NCI-H2081 treated with DMSO at 0.1 percent for 48 hours (cell line): ENCODE data around the gene IGFL1.
"Not testable (repeated sequence)": the region's sequence is repeated elsewhere in the genome, so short reads cannot be mapped to it uniquely, and the experiment has no call there.

Source experiments
- DNase-seq: peaks from one replicate; lab custom pipeline; 2025; lab: John Stamatoyannopoulos, UW

The IGFL1 gene

GRCh38 chr19:46202426-46202825 is 27.1 kb upstream of the IGFL1 start:
- no peak for DNase-seq

- DNase-seq = no peak
Observed at GRCh38 chr19:46202872-46203860, 26.4 kb upstream of the IGFL1 start.

- DNase-seq = no peak
Observed at GRCh38 chr19:46204008-46204407, 25.5 kb upstream of the IGFL1 start.

GRCh38 chr19:46205183-46205984 is 24.2 kb upstream of the IGFL1 start:
- DNase-seq = no peak

GRCh38 chr19:46206176-46206575 is 23.4 kb upstream of the IGFL1 start:
- DNase-seq = no peak

GRCh38 chr19:46206682-46207081 is 22.9 kb upstream of the IGFL1 start:
- DNase-seq = no peak

GRCh38 chr19:46207858-46208257 is 21.7 kb upstream of the IGFL1 start:
- not testable (repeated sequence) for DNase-seq

GRCh38 chr19:46209051-46209450 is 20.5 kb upstream of the IGFL1 start:
- DNase-seq = no peak

GRCh38 chr19:46209472-46209871 is 20.1 kb upstream of the IGFL1 start:
- DNase-seq = no peak

GRCh38 chr19:46210669-46211068 is 18.9 kb upstream of the IGFL1 start:
- no peak for DNase-seq

GRCh38 chr19:46211201-46211881 is 18.2 kb upstream of the IGFL1 start:
- DNase-seq = no peak

GRCh38 chr19:46212592-46212991 is 16.9 kb upstream of the IGFL1 start:
- DNase-seq = not testable (repeated sequence)

GRCh38 chr19:46213156-46213555 is 16.4 kb upstream of the IGFL1 start:
- no peak for DNase-seq

- DNase-seq = no peak
Observed at GRCh38 chr19:46213806-46214205, 15.7 kb upstream of the IGFL1 start.

- no peak for DNase-seq
Observed at GRCh38 chr19:46216612-46217011, 12.9 kb upstream of the IGFL1 start.

- DNase-seq = no peak
Observed at GRCh38 chr19:46217476-46217875, 12.1 kb upstream of the IGFL1 start.

- no peak for DNase-seq
Observed at GRCh38 chr19:46218160-46218559, 11.4 kb upstream of the IGFL1 start.

GRCh38 chr19:46220038-46220615 is 9.4 kb upstream of the IGFL1 start:
- no peak for DNase-seq

GRCh38 chr19:46221152-46221551 is 8.4 kb upstream of the IGFL1 start:
- no peak for DNase-seq

- no peak for DNase-seq
Observed at GRCh38 chr19:46221981-46222610, 7.4 kb upstream of the IGFL1 start.

GRCh38 chr19:46223787-46224186 is 5.8 kb upstream of the IGFL1 start:
- not testable (repeated sequence) for DNase-seq
